Caki2 (cell line): ENCODE data around the gene DCP1A. TPM values are rescaled to one million over a fixed set of nuclear protein-coding genes. Genes with fewer than 3 reads are reported as not detected.

ENCODE experiments used
- DNase-seq: peaks from one replicate; pipeline ENCODE4 v3.0.0-alpha.2; 2015; ENCODE audit warnings: low read depth
- in situ Hi-C: cut with HindIII; loops from 2 replicates; pipeline ENCODE4 v1.10.0; 2016; ENCODE audit warnings: low sequenced_read_pairs, low pct_unique_long_range_greater_than_20kb, mixed read lengths
- total RNA-seq: library from RNA; depleted of rRNA; stranded (reverse); fragments of >200 nt; shearing (Covaris generic); gene quantifications from 2 replicates; pipeline ENCODE4 v1.2.3, GENCODE V29; 2014; ENCODE audit warnings: low replicate concordance; rRNA removed

The DCP1A gene
- total RNA-seq, 1 experiment from 2014 or later = 4.2 TPM

GRCh38 chr3:53238051-53238850 lies 109.1 kb downstream of the DCP1A start:
- in situ Hi-C loops = no loop called here
- peak; percentile 98 for DNase-seq

GRCh38 chr3:53236112-53236841 lies 111.1 kb downstream of the DCP1A start:
- peak; percentile 68 for DNase-seq
- in situ Hi-C loops = no loop called here

- in situ Hi-C loops = no loop called here
- DNase-seq = no peak
These were observed 111.8 kb downstream of the DCP1A start for GRCh38 chr3:53235545-53235944.

GRCh38 chr3:53234841-53235232 lies 112.5 kb downstream of the DCP1A start:
- in situ Hi-C loops = no loop called here
- DNase-seq = no peak

GRCh38 chr3:53234130-53234840 lies 113.1 kb downstream of the DCP1A start:
- in situ Hi-C loops = no loop called here
- DNase-seq = no peak

Other genes with a start within 250 kb of the DCP1A start
- gene RFT1, start 217.1 kb downstream of the DCP1A start, total RNA-seq = 7.3 and 19.5 TPM in 2 replicates
- gene PRKCD, start 186.3 kb downstream of the DCP1A start, total RNA-seq = 10.8 and 13.0 TPM in 2 replicates
- 2,344 and 2,977 TPM in 2 replicates for gene TKT, start 91.5 kb downstream of the DCP1A start, total RNA-seq
- 0.24 TPM in 1 of 2 replicates, not detected in the other for gene CACNA1D, start 147.1 kb upstream of the DCP1A start, total RNA-seq